HG02973 (cell line): ENCODE results near the gene STX8.

ENCODE experiments used
- ATAC-seq: cut with Tn5 transposase; IDR thresholded peaks from one replicate; pipeline ENCODE4 v1.9.1; 2021; ENCODE audit warnings: moderate library complexity; ENCODE audit not compliant: unreplicated experiment

Gene STX8

GRCh38 chr17:9215465-9215864 is 360.2 kb downstream of the STX8 start:
- ATAC-seq, result no peak

GRCh38 chr17:9213303-9213640 is 362.3 kb downstream of the STX8 start:
- ATAC-seq, result no peak

- ATAC-seq, result no peak
Measured at GRCh38 chr17:9212376-9213302, 363.0 kb downstream of the STX8 start.

- no peak for ATAC-seq
Measured at GRCh38 chr17:9211133-9211765, 364.4 kb downstream of the STX8 start.

- no peak for ATAC-seq
Measured at GRCh38 chr17:9209781-9210370, 365.7 kb downstream of the STX8 start.

- ATAC-seq, result no peak
Measured at GRCh38 chr17:9209347-9209746, 366.3 kb downstream of the STX8 start.

GRCh38 chr17:9208381-9209105 is 367.1 kb downstream of the STX8 start:
- no peak for ATAC-seq

- no peak for ATAC-seq
Measured at GRCh38 chr17:9206741-9207332, 368.8 kb downstream of the STX8 start.

GRCh38 chr17:9206410-9206703 is 369.3 kb downstream of the STX8 start:
- no peak for ATAC-seq

- ATAC-seq, result no peak
Measured at GRCh38 chr17:9205520-9206409, 369.9 kb downstream of the STX8 start.

GRCh38 chr17:9204637-9205329 is 370.8 kb downstream of the STX8 start:
- ATAC-seq, result no peak

GRCh38 chr17:9203771-9204425 is 371.7 kb downstream of the STX8 start:
- ATAC-seq, result no peak

- no peak for ATAC-seq
Measured at GRCh38 chr17:9202532-9202931, 373.1 kb downstream of the STX8 start.

- ATAC-seq, result peak; percentile 74
Measured at GRCh38 chr17:9200699-9201359, 374.8 kb downstream of the STX8 start.
